SK-N-MC (cell line): ENCODE measurements around the gene PFKFB3.

Source experiments
- DNase-seq: peaks from one replicate; pipeline ENCODE4 v3.0.0-alpha.2; 2011; ENCODE audit warnings: low read depth, low spot score
- H3K27ac ChIP-seq: fragments of 200-600 bp; sonication (generic); 2 replicates; pipeline ENCODE4 v1.5.1; 2016; ENCODE audit warnings: mixed run types
- H3K36me3 ChIP-seq: fragments of 200-600 bp; sonication (generic); 2 replicates; pipeline ENCODE4 v1.6.1; 2017; ENCODE audit warnings: antibody characterized with exemption, low read length, mixed read lengths; ENCODE audit not compliant: insufficient read depth
- H3K4me3 ChIP-seq: fragments of 200-600 bp; sonication (generic); 2 replicates; pipeline ENCODE4 v1.5.1; 2016
- H3K9ac ChIP-seq: fragments of 200-600 bp; sonication (generic); 2 replicates; pipeline ENCODE4 v1.8.0; 2017; ENCODE audit warnings: mixed run types, mixed read lengths; ENCODE audit not compliant: insufficient read length
- H3K9me3 ChIP-seq: fragments of 200-600 bp; sonication (generic); 2 replicates; pipeline ENCODE4 v1.6.1; 2017; ENCODE audit warnings: low read depth, mild to moderate bottlenecking, antibody characterized with exemption, low read length, moderate library complexity, mixed read lengths
- EZH2 ChIP-seq: fragments of 200-600 bp; sonication (generic); IDR thresholded peaks from one replicate; pipeline ENCODE4 v1.6.1; 2017; ENCODE audit warnings: antibody characterized with exemption
- FOXP2 ChIP-seq: optimal IDR thresholded peaks from 2 replicates; pipeline ENCODE3; 2011; ENCODE audit warnings: mild to moderate bottlenecking, moderate library complexity; ENCODE audit not compliant: insufficient read depth; ENCODE audit errors: extremely low read length, control extremely low read depth
- POLR2AphosphoS5 ChIP-seq: IDR thresholded peaks from 2 replicates; pipeline ENCODE4 v1.6.1; 2012; ENCODE audit warnings: mild to moderate bottlenecking, low read depth, low read length, borderline replicate concordance

The PFKFB3 gene

DNA sequence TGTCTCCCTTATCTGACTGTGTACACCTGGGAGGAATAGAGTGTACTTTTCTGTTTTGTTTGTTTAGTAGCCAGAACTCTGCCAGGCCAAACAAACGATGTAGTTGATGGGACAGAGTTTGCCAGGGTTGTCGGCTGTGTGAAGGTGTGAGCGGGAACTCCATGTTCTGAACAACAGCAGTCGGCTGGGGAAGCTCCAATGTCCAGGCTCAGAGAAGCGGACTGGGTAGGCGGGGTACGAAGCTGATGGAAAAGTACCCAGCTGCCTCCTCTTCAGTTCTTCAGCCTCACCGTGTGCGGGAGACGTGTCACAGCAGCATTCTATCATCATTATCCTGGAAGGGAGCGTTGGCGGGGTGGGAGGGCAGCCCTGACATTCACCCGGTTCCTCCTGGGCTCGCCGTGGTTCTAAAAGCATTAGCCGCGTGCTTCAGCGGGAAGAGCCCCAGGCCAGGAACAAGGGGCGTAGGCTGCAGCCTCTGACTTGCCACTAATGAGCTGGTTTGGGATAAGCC lies 52.9 kb downstream of the PFKFB3 start:
- TF ChIP-seq FOXP2: no peak
- Histone ChIP-seq H3K9me3 (no peaks in the 10 kb centered on the region), H3K36me3 (no peaks in the 10 kb centered on the region), H3K9ac (no peak overlapping the region), H3K4me3 (no peak overlapping the region), H3K27ac (no peak overlapping the region)
- DNase-seq: no peak

- H3K27ac ChIP-seq: no peak overlapping the region
- H3K36me3 ChIP-seq: no peaks in the 10 kb centered on the region
- no peak overlapping the region for H3K4me3 ChIP-seq
Observed at GRCh38 chr10:6256439-6256838, 53.7 kb downstream of the PFKFB3 start.

GRCh38 chr10:6259153-6259552 lies 56.4 kb downstream of the PFKFB3 start:
- no peaks in the 10 kb centered on the region for H3K9me3 ChIP-seq
- no peak for DNase-seq
- H3K36me3 ChIP-seq: no peaks in the 10 kb centered on the region
- no peak overlapping the region for H3K27ac ChIP-seq
- no peak overlapping the region for H3K9ac ChIP-seq
- TF ChIP-seq FOXP2 (no peak), EZH2 (no peak), POLR2AphosphoS5 (no peak)
- H3K4me3 ChIP-seq: no peak overlapping the region

More at GRCh38 chr10:6256439-6256838, 53.7 kb downstream of the PFKFB3 start:
- Histone ChIP-seq H3K9me3 (no peaks in the 10 kb centered on the region), H3K9ac (no peak overlapping the region)
- TF ChIP-seq POLR2AphosphoS5: no peak
- TF ChIP-seq FOXP2: no peak
- TF ChIP-seq EZH2: no peak
- DNase-seq: no peak

- TF ChIP-seq EZH2 (no peak), FOXP2 (no peak), POLR2AphosphoS5 (no peak)
- Histone ChIP-seq H3K4me3 (no peak overlapping the region), H3K27ac (no peak overlapping the region)
Observed at GRCh38 chr10:6260843-6261242, 58.1 kb downstream of the PFKFB3 start.

DNA sequence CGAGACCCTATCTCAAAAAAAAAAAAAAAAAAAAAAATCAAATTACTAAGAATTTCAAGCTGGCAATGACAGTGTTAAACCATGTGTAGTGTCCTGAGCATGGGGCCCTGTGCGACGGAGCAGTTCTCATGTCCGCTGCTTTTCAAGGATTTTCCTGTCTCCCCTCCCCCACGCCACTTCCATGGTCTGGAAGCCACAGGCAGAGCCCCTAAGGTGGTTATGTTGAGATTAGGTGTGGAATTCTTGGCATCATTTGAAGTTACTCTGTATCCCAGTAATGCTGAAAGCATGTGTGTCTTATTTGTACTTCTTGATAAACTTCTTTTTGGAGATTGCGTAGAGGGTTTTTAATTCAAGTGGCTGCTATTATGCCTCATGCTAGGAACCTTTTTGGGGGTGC lies 65.2 kb downstream of the PFKFB3 start:
- no peak overlapping the region for H3K27ac ChIP-seq
- no peaks in the 10 kb centered on the region for H3K36me3 ChIP-seq

More at GRCh38 chr10:6260843-6261242, 58.1 kb downstream of the PFKFB3 start:
- Histone ChIP-seq H3K36me3 (no peaks in the 10 kb centered on the region), H3K9ac (no peak overlapping the region), H3K9me3 (no peaks in the 10 kb centered on the region)
- no peak for DNase-seq

GRCh38 chr10:6269432-6269831 lies 66.7 kb downstream of the PFKFB3 start:
- Histone ChIP-seq H3K36me3 (no peaks in the 10 kb centered on the region), H3K4me3 (no peak overlapping the region), H3K9me3 (no peaks in the 10 kb centered on the region), H3K27ac (no peak overlapping the region), H3K9ac (no peak overlapping the region)
- TF ChIP-seq POLR2AphosphoS5 (no peak), EZH2 (no peak), FOXP2 (no peak)
- DNase-seq: no peak

More for the DNA sequence above, 65.2 kb downstream of the PFKFB3 start:
- TF ChIP-seq EZH2 (no peak), POLR2AphosphoS5 (no peak), FOXP2 (no peak)
- Histone ChIP-seq H3K9me3 (no peaks in the 10 kb centered on the region), H3K4me3 (no peak overlapping the region), H3K9ac (no peak overlapping the region)
- DNase-seq: no peak

DNA sequence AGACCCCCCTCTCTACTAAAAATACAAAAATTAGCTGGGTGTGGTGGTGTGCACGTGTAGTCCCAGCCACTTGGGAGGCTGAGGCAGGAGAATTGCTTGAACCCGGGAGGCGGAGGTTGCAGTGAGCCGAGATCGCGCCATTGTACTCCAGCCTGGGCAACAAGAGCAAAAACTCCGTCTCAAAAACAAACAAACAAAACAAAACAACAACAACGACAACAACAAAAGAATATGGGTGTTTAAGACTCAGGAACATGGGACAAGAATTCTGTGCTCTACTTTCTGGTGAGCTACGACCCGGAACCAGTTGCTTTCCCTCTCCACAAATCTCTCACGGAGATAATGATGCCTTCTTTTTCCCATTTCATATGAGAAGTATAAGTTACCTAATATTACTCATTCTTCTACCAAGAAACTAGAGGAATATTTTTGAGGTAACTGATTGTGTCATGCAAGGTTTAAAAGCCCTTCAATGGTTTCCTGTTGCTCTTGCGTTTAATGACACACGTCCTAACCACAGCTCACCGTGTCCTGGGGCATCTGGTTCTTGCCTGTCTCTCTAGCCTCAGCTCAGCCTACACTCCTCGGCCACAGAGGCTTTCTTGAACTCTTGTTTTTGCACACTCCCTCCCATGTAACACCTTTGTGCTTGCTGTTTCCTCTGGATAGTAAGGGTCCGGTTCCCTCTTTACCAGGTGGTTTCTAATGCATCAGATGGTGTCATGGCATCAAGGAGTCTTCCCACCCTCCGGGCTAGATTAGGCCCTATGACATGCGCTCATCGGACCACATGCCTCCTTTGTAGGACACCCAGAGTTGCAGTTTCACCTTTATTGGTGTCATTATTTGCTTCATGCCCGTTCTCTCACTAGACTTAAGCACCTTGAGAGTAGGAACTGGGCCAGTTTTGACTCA lies 67.5 kb downstream of the PFKFB3 start:
- Histone ChIP-seq H3K4me3 (no peak overlapping the region), H3K36me3 (no peaks in the 10 kb centered on the region), H3K9me3 (no peaks in the 10 kb centered on the region), H3K9ac (no peak overlapping the region), H3K27ac (no peak overlapping the region)
- no peak for DNase-seq
- TF ChIP-seq FOXP2: no peak
- no peak for TF ChIP-seq POLR2AphosphoS5
- no peak for TF ChIP-seq EZH2

DNA sequence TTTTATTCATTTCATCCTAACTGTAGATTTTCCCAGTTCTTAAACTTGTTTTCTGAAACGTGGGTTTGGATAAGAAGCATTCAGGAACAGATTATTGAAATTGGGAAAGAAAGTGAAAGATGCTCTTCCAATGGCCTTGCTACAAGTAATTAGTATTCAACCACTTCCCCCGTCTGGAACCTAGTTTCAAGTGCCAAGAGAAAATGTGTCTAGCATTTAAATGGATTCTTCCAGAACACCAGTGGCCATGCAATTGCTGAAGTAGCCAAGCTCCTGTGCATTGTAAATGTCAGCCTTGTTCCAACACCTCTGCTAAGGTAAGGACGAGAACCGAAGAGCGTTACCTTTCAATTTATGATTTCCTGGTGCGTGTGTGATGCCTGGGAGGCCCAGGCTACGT lies 68.2 kb downstream of the PFKFB3 start:
- no peak overlapping the region for H3K9ac ChIP-seq
- no peak overlapping the region for H3K27ac ChIP-seq
- H3K36me3 ChIP-seq: no peaks in the 10 kb centered on the region
- no peak overlapping the region for H3K4me3 ChIP-seq
- DNase-seq: no peak
- no peaks in the 10 kb centered on the region for H3K9me3 ChIP-seq
- TF ChIP-seq EZH2 (no peak), POLR2AphosphoS5 (no peak), FOXP2 (no peak)

GRCh38 chr10:6271663-6272062 lies 68.9 kb downstream of the PFKFB3 start:
- no peak overlapping the region for H3K27ac ChIP-seq
- no peak overlapping the region for H3K9ac ChIP-seq
- no peaks in the 10 kb centered on the region for H3K36me3 ChIP-seq
- TF ChIP-seq POLR2AphosphoS5 (no peak), EZH2 (no peak), FOXP2 (no peak)
- no peak for DNase-seq
- no peak overlapping the region for H3K4me3 ChIP-seq
- no peaks in the 10 kb centered on the region for H3K9me3 ChIP-seq
